GM13976 (cell line): ENCODE measurements around the gene TNKS1BP1.

Source experiments
- DNase-seq: peaks from one replicate; pipeline ENCODE4 v3.0.0; 2012; ENCODE audit warnings: low spot score
- in situ Hi-C: fragments of 300-500 bp; cut with MboI; formaldehyde crosslinking; loops from one replicate; pipeline ENCODE4 v1.12.0; 2022; ENCODE audit warnings: low sequenced_read_pairs, mixed read lengths, inconsistent platforms; ENCODE audit not compliant: unreplicated experiment
- TF ChIP-seq, protein P1 (sequence below): IDR thresholded peaks from 2 replicates; pipeline ENCODE4 v1.5.1; 2012; ENCODE audit warnings: borderline replicate concordance, mild to moderate bottlenecking; ENCODE audit not compliant: insufficient read depth; ENCODE audit errors: extremely low read depth, missing control alignments, control extremely low read depth

Gene TNKS1BP1

DNA sequence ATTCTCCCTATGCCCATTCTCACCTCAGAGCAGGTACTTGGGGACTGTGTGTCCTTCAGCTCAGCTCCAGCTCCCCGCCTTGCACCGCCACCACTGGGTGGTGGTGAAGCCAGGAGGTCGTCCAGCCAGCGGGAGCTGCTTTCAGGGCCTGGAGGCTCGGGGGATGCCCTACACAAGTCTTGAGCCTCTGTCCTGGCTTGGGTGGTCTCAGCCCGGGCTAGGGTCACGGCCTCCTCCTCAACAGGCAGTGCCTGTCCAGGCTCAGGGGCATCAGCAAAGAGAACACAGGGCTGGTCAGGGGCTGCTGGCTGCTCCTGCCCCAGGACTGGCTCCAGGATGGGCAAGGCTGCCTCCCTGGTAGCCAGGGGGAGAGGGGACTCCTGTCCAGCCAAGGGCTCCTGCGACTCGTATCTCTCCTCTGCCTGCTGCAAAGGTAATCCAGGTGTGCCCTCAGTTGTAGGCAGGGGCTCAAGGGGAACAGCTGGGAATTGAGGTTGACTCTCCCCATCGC, 12.2 kb downstream of the TNKS1BP1 start:
- DNase-seq: no peak
- in situ Hi-C loops: no loop called here

DNA sequence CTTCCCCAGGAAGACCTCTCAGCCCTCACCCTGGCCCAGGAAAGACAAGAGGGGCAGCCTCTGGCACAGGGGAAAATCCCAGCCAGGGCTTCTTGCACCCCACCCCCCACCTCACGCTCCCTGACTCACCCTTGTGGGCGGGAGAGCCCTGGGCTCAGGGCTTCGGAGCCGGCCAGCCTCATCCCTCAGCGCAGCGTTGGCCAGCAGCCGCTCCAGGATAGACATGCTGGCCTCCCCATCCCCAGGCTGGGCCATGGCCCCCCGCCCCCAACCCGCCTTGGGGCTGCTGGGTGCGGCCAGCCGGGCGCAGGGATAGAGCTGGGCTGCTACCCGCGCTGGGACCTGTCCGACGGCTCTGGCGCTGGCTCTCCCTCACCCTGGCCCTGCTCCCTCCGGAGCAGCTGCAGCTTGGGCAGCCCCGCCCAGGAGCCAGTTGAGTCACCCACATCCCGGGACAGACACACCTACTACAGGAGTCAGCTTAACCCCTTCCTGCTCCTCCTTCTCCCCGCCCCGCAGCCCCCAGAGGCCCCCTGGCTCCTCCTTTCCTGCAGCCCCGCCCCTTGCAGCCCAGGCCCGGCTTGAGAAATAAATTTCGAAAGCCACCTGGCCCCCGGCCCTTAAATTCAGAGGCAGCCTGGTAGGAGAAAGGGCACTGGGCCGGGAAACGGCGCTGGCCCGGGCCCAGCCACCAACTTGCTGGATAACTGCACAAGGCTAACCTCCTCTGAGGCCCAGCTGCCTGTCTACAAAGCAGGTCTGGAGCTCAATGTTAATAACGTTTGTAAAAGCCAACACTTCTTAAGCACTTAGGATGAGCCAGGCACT, 13.4 kb downstream of the TNKS1BP1 start:
- in situ Hi-C loops: no loop called here
- DNase-seq: peak; percentile 93
- TF ChIP-seq, protein P1, sequence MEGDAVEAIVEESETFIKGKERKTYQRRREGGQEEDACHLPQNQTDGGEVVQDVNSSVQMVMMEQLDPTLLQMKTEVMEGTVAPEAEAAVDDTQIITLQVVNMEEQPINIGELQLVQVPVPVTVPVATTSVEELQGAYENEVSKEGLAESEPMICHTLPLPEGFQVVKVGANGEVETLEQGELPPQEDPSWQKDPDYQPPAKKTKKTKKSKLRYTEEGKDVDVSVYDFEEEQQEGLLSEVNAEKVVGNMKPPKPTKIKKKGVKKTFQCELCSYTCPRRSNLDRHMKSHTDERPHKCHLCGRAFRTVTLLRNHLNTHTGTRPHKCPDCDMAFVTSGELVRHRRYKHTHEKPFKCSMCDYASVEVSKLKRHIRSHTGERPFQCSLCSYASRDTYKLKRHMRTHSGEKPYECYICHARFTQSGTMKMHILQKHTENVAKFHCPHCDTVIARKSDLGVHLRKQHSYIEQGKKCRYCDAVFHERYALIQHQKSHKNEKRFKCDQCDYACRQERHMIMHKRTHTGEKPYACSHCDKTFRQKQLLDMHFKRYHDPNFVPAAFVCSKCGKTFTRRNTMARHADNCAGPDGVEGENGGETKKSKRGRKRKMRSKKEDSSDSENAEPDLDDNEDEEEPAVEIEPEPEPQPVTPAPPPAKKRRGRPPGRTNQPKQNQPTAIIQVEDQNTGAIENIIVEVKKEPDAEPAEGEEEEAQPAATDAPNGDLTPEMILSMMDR: no peak

More for the DNA sequence above, 12.2 kb downstream of the TNKS1BP1 start:
- TF ChIP-seq, protein P1: no peak

DNA sequence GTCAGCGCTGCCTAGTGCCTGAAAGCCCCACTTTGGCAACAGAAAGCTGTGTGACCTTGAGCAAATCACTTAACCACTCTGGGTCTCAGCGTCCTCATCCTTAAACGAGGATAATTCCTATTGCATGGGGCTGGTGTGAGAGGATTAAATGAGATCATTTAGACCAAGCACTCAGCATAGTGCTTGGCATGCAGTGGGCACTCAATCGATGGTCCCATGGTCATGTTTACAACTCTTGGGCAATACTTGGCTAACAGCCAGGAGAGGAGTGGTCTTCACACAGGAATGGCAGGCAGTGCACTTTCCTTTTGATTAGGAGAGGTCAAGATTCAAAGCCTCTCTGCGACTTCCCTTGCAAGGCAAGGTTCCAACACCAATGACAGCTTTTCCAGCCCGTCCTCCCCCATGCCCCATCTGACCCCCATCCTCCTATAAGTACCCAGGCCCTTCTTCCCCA, 14.1 kb downstream of the TNKS1BP1 start:
- in situ Hi-C loops: no loop called here
- TF ChIP-seq, protein P1: no peak

DNA sequence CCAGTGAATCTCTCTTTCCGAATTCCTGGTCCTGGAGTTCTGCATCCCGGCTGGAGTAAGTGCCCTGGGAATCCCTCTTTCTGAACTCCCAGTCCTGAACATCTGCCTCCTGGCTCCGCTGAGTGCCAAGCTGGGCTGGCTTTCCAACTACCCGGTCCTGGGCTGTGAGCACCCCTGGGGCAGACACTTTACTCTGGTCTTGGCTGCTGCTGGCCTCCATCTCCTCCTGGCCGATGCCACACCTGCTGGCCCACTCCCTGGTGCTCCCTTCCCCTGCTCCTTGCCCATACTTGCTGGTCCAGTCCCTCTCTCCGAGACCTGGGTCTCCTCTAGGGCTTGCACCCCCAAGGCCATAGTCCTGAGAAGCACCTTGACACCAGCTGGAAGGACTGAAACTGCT, 14.7 kb downstream of the TNKS1BP1 start:
- TF ChIP-seq, protein P1: no peak
- DNase-seq: no peak
- in situ Hi-C loops: no loop called here

More for the DNA sequence above, 14.1 kb downstream of the TNKS1BP1 start:
- no peak for DNase-seq

DNA sequence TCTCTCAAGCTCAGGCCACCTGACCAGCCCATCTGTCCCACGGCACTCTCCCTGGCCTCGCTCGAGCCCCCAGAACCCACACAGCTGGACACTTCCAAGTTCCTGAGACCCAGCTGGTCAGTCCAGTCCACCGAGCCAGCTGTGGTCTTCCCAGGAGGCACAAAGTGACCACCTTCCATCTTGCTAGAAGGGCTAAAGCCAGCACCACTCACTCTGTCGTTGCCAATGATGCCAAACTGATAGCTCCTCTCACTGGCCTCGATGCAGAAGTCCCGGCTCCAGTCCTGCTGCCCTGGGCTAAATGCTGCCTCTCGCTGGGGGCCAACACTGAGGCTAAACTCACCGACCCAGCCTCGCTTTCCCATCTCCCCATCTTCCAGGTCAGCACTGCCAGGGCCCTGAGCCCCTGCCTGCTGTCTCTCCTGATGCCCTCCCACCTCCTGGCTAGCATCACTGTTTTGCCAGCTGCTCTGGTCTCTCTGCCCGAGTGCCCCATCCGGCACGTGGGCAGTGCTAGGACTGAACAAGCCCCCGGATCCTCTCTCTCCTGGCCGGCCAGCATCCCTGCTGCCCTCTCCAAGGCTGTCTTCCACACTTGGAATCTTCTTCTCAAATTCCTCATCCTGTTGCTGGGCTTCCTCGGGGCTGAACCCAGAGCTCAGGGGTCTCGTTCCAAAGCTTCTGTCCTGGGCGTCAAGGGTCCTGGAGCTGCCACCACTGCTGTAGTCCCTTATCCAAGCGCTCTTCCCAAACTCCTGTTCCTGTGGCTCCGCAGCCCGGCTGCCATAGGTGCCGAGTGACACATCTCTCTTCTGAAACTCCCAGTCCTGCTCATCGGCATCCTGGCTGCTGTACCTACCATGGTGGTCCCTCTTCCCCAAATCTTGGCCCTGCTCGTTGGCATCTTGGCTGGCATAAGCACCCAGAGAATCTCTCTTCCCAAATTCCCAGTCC, 15.4 kb downstream of the TNKS1BP1 start:
- TF ChIP-seq, protein P1: no peak
- in situ Hi-C loops: no loop called here
- no peak for DNase-seq

DNA sequence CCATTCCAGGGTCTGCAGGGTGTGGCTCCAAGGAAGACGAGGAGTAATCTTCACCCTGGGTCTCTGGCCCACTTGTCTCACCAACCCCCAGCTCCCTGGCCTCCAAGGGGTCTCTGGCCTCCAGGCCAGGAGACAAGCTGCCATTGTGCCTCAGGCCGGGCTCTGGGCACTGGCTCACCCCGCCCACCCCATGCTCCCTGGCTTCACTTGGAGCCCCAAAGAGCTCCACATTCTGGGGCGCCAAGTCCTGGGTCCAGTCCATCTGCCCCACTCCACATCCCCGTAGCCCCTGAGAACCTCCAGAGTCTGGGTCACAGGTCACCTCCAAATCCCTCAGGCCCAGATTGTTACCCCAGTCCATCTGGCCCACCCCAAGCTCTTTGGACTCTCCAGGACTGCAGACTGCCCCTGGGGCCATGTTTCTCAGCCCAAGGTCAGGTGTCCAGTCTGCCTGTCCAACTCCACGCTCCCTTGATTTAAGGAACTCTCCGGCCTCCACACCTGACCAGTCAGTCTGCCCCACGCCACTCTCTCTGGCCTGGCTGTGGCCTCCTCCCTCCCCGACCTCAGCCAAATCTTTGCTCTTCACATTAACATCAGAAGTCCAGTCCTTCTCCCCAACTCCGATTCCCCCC, 16.2 kb downstream of the TNKS1BP1 start:
- TF ChIP-seq, protein P1: no peak
- in situ Hi-C loops: no loop called here
- no peak for DNase-seq
